Stimulated activated memory B cell treated with anti-CD40 and anti-IgM and Interleukin-4, amounts not matched to agents 10 μg/mL and 1 μg/mL and 100 μg/mL, for 72 hours (primary cell): ENCODE results near the gene HPS6.

Experiments used
- ATAC-seq: fragments of 150-1000 bp; cut with Tn5 transposase; 2 replicates; pipeline ENCODE4 v1.10.0; 2021
- H3K27ac Mint-ChIP-seq: one replicate; pipeline ENCODE4 v1.8.0; 2022; ENCODE audit warnings: mild to moderate bottlenecking, mixed read lengths
- H3K27me3 Mint-ChIP-seq: one replicate; pipeline ENCODE4 v1.8.0; 2022; ENCODE audit warnings: mixed read lengths
- H3K36me3 Mint-ChIP-seq: one replicate; pipeline ENCODE4 v1.8.0; 2022; ENCODE audit warnings: mixed read lengths
- H3K4me1 Mint-ChIP-seq: one replicate; pipeline ENCODE4 v1.8.0; 2022; ENCODE audit warnings: mixed read lengths
- H3K4me3 Mint-ChIP-seq: one replicate; pipeline ENCODE4 v1.8.0; 2022; ENCODE audit warnings: mild to moderate bottlenecking, moderate library complexity, mixed read lengths
- H3K9me3 Mint-ChIP-seq: one replicate; pipeline ENCODE4 v1.8.0; 2022; ENCODE audit warnings: mixed read lengths

HPS6 gene

DNA sequence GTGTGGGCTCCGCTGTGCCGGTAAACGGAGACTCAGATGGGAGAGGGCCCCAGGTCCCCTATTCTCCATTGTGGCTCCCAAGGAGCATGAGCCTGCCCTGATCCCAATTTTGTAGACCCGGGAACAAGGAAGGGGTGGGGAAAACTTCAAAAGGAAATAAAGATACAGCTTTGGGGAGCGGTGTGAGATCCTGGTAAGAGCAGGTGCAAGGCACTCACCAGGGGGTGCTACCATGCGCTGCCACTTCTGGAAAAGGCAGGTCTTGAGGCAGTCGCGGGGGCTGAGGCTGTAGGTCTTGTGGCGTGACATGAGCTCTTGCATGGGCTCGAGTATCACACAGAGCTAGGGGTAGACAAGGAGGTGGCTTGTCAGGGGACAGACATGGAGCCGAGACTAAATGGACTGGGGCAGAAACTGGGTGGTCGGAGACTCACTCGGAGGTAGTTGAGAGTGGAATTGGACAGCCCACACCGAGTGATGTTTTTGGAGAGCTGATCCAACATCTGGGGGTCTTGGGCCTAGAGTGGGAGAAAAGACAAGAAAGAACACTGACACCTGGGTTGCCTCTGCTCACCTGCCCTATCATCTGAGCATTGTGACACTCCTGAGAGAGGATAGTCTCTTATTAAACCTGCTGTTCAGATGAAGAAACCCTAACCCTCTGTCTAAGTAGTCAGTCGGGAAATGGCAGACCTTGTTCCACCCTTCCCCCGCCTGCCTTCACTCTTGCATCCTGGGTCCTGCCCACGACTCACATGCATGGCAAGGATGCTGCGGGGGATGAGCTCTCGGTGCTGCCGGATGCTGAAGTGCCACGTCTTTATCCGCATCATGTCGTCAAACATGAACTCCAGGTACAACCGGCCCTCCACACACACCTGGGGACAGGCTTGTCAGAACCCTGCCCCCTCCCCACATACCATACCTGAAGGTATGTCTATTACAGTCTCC, 44.3 kb downstream of the HPS6 start:
- H3K27me3 Mint-ChIP-seq: no peaks in the 10 kb centered on the region
- H3K9me3 Mint-ChIP-seq: no peaks in the 10 kb centered on the region
- peaks cover 63% of the 10 kb centered on the region for H3K36me3 Mint-ChIP-seq
- H3K27ac Mint-ChIP-seq: no peak overlapping the region
- no peak overlapping the region for H3K4me3 Mint-ChIP-seq
- peaks cover 22% of the 10 kb centered on the region for H3K4me1 Mint-ChIP-seq
- ATAC-seq: no peak

DNA sequence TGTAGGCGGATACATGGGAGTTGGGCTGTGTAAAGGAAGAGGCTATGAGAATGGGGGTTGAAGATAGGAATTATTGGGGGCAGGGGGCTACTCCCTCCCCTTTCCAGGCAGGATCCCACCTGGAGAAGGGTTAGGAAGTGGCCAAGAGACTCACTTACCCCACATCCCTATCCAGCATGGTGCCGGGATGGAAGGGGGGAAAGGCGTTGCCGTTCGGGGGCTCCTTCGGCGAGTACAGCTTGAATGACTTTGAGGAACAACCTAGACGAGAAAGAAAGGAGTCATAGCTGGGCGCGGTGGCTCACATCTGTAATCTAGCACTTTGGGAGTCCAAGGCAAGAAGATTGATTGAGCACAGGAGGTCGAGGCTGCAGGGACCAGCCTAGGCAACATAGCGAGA, 46.1 kb downstream of the HPS6 start:
- Mint-ChIP-seq H3K4me3 (no peak overlapping the region), H3K27ac (no peak overlapping the region), H3K36me3 (peaks cover 52% of the 10 kb centered on the region), H3K9me3 (no peaks in the 10 kb centered on the region), H3K27me3 (no peaks in the 10 kb centered on the region), H3K4me1 (peaks cover 29% of the 10 kb centered on the region)
- no peak for ATAC-seq

DNA sequence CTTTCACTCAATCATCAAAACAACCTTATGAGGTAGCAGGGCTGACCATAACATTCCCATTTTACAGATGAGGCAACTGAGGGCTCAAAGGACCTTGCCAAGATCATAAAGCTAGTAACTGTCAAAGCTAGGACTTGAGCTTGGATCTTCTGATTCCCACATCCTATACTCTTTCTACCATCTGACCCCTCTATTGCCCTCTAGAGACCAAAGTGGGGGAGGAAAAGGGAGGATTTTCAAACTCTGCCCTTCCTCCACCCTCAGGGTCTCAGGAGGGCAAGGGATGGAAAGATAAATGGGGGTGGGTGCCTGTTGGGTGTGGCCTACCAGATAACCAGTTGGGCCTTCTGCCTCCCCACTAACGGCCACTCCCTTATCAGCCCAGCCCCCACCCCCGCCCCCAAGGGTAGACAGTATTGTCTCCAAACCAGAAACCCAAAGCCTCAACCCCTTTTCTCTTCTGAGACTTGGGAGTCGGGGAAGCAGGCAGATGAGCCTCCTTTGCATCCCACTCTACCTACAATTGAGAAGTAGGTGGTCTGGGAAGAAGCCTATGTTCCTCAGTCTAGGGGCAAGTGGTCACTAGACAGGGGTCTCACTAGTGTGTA, 47.2 kb downstream of the HPS6 start:
- H3K4me3 Mint-ChIP-seq: no peak overlapping the region
- ATAC-seq: no peak
- no peaks in the 10 kb centered on the region for H3K27me3 Mint-ChIP-seq
- peaks cover 41% of the 10 kb centered on the region for H3K36me3 Mint-ChIP-seq
- peaks cover 40% of the 10 kb centered on the region for H3K4me1 Mint-ChIP-seq
- H3K27ac Mint-ChIP-seq: no peak overlapping the region
- H3K9me3 Mint-ChIP-seq: no peaks in the 10 kb centered on the region

DNA sequence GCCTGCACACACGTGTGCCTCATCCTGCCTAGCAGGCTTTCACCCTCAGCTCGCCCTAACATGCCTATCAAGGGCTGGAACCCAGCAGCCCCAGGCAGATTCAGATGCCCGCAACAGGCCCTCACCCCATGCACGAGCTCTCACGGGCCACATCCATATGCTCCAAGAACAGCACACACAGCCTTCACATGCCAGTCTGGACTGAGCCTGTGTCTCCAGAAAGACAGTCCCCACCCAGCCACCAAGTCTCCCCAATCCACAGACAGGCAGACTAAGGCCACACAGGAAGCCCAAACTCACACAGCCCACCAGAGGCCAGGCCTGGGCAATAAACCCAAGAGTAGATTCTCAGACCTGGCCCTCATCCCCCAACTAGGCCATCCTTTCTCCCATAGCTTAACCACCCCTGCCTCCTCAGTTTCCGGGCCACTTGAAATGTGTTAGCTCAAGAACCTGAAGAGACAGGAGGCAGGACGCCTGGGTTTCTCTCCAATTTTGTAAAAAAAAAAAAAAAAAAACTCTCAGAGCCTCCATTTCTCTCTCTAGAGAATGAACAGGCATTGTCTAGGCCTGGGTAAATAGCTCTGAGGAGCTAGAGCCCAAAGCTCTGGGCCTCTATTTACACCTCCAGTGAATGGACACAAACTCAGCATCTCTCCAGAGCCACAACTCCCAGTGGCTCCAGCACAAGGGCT, 48.3 kb downstream of the HPS6 start:
- peak overlapping the region; percentile 81 for H3K27ac Mint-ChIP-seq
- H3K9me3 Mint-ChIP-seq: no peaks in the 10 kb centered on the region
- H3K4me1 Mint-ChIP-seq: peaks cover 51% of the 10 kb centered on the region
- peak overlapping the region; percentile 81 for H3K4me3 Mint-ChIP-seq
- H3K36me3 Mint-ChIP-seq: peaks cover 36% of the 10 kb centered on the region
- no peaks in the 10 kb centered on the region for H3K27me3 Mint-ChIP-seq
- ATAC-seq: no peak

DNA sequence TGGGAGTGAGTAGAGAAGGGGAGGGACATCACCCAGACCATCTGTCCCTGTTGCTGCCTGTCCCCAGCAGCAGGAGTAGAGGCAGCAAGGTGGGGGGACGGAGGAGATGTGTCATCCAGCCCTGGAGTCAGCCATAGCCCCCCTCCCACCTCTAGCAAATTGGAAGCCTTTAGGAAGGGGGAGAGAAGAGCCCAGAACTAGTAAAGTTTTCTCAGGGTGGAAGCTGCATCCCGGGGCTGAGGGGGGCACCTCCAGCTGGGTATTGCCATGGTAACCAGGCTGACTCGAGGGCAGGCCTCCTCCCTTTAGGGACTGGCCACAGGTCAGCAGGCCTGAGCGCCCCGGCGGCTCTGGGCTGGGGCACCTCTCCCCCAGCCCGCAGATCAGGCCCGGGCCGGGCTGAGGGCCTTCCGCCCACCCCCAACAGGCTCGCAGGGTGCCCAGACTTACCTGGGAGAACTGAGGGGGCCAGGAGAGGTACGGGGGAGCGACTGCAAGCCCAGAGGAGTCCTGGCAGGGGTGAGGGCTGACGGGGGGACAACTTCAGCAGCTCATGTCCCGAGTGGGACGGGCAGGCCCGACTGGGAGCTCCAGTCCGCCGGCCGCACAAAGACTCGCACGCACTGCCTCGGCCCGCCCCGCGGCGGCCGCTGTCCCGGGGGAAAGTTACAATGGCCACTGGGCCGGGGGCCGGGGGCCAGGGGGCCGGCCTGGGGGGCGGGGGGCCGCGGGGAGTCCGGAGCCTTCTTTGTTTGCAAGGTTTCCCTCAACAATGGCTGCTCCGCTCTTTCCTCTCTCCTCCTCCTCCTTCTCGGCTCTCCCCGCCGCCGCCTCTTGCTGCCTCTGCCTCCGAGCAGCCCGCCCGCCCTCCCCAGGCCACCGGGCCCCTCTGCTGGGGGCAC, 49.1 kb downstream of the HPS6 start:
- Mint-ChIP-seq H3K4me1 (peaks cover 59% of the 10 kb centered on the region), H3K4me3 (peak overlapping the region; percentile 81), H3K36me3 (peaks cover 28% of the 10 kb centered on the region), H3K9me3 (no peaks in the 10 kb centered on the region), H3K27me3 (no peaks in the 10 kb centered on the region), H3K27ac (peak overlapping the region; percentile 81)
- peak; percentile 39 for ATAC-seq

DNA sequence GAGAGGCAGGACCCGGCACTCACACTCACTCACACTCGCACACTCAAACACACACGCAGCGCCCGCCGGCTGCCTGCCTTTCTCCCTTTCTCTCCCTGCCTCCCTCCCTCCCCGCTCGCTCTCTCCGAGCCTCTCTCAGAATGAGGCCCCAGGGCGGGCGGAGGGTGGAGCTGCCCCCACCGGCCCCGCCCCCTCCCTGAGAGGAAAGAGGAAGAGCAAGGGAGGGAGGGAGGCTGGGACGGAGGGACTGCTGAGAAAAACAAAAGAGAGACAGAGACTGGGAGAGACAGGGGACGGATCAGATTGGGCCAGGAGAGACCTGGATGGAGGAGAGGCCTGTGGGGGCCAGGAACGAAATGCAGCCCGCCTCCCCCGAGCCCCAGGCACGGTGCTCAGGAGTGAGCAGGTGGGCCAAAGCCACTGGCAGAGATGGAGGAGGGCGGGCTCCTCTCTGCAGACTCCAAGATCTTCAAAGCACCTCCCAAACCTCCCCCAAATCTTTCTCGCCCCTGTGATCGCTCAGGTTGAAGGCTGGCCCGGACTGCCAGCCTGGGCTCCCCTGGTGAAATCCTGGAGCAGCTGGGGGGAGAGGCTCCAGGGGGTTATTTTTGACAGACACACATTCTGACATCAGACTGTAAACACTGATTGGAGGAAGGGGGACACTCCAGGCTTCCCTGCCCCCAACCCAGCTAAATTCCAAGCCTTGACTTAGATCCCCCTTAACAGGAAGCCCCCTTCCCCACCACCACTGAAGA, 49.9 kb downstream of the HPS6 start:
- H3K4me3 Mint-ChIP-seq: peak overlapping the region; percentile 81
- H3K9me3 Mint-ChIP-seq: no peaks in the 10 kb centered on the region
- peak overlapping the region; percentile 81 for H3K27ac Mint-ChIP-seq
- H3K36me3 Mint-ChIP-seq: peaks cover 20% of the 10 kb centered on the region
- peak; percentile 87 for ATAC-seq
- H3K4me1 Mint-ChIP-seq: peaks cover 62% of the 10 kb centered on the region
- H3K27me3 Mint-ChIP-seq: no peaks in the 10 kb centered on the region

DNA sequence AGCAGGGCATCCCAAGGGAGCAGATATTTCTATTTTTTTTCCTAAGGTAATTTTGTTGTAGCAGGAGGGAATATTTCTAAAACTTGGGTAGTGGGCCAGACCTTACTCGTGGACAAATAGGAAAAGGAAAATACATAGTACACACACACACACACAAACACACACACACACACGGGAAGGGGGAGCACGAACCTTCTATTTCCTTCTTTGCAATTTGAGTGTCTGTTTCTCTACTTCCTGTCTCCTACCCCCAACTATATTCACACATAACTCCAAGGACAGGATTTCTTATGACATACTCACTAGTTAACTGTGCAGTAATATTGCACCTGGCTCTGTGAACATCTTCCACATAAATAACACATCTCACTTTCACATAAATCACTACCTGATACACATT, 50.6 kb downstream of the HPS6 start:
- Mint-ChIP-seq H3K9me3 (no peaks in the 10 kb centered on the region), H3K27ac (peak overlapping the region; percentile 81), H3K4me1 (peaks cover 63% of the 10 kb centered on the region), H3K4me3 (peak overlapping the region; percentile 81), H3K27me3 (no peaks in the 10 kb centered on the region), H3K36me3 (peaks cover 12% of the 10 kb centered on the region)
- no peak for ATAC-seq

DNA sequence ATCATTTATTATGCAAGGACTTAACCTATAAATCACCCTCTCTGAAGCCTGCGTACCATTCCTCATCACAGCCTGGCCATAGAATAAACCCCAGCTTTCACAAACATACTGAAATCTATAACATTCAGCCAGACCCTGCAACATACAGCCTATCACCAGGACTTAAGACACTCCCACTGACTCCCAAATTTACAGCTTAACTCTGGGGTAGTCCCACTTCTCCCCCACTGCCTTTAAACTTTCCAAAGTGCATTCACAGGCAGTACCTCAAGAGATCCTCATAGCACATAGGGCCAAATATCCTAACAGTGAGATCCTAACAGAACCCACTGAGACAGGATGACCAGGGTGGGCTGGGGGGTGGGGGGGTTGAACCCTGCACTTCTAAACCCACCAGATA, 51.5 kb downstream of the HPS6 start:
- no peak for ATAC-seq
- no peaks in the 10 kb centered on the region for H3K9me3 Mint-ChIP-seq
- no peak overlapping the region for H3K4me3 Mint-ChIP-seq
- H3K36me3 Mint-ChIP-seq: peaks cover 4% of the 10 kb centered on the region
- peak overlapping the region; percentile 81 for H3K27ac Mint-ChIP-seq
- H3K4me1 Mint-ChIP-seq: peaks cover 71% of the 10 kb centered on the region
- no peaks in the 10 kb centered on the region for H3K27me3 Mint-ChIP-seq
